HG03159 (cell line): ENCODE measurements around the gene LARGE2.

Experiments
- ATAC-seq: cut with Tn5 transposase; IDR thresholded peaks from one replicate; pipeline ENCODE4 v1.9.1; 2021; ENCODE audit warnings: mild to moderate bottlenecking, moderate library complexity; ENCODE audit not compliant: unreplicated experiment

The LARGE2 gene

GRCh38 chr11:45948356-45948755 lies 25.9 kb downstream of the LARGE2 start:
- ATAC-seq, result no peak

DNA sequence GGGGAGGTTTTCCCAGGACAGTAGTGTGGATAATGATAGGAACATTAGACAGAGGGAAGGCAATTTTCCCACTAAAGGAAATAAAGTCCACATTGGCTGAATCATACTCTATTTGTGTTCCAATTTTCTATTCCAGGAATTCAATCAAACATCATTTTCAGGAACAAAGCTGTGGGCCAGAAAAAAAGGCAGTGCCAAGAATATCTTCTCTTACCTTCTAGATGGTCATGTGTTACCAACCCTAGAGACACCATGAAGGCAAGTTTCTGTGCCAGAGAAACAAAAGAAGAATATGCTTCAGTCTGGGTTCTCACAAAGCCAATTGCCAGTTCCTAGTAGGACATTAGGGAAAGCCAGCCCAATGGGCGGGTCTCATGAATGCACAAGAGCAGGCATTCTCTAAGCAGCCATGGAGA lies 27.5 kb downstream of the LARGE2 start:
- ATAC-seq, result no peak

DNA sequence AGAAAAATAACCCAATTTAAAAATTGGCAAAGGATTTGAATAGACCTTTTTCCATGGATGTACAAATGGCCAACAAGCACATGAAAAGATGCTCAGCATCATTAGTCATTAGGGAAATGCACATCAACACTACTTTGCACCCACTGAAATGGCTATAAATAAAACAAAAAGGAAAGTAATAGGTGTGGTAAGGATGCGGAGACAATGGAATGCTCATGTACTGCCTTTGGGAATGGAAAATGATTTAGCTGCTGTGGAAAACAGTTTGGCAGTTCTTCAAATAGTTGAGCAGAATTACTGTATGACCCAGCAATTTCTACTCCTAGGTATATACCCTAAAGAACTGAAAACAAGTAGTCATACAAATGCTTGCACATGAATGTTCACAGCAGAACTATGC lies 37.4 kb downstream of the LARGE2 start:
- ATAC-seq, result no peak

- ATAC-seq, result no peak
These were observed 38.1 kb downstream of the LARGE2 start for GRCh38 chr11:45960387-45961095.

DNA sequence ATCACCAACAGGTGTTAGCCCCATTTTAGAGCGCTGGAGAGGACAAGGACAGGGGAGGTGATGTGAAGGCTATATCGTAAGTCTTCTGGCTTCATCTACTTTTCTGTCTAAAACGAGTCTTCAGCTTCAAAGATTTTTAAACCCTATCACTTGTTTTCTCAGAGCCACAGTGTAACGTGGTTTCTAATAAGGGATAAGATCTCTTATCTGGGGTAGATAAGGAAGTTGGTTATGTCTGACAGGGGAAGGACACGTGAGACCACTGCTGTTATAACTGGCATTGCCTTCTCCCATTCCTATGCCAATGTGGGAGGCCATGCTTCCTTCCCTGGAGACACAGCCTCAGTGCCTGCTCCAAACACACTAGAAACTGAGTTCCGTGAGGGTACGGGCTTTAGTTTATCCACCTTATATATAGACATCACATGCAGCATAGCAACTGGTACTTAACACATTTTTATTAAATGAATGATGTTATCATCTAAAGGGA lies 39.3 kb downstream of the LARGE2 start:
- no peak for ATAC-seq

- peak; percentile 62 for ATAC-seq
These were observed 42.5 kb downstream of the LARGE2 start for GRCh38 chr11:45964911-45965389.

- ATAC-seq, result no peak
These were observed 45.0 kb downstream of the LARGE2 start for GRCh38 chr11:45967506-45967905.

DNA sequence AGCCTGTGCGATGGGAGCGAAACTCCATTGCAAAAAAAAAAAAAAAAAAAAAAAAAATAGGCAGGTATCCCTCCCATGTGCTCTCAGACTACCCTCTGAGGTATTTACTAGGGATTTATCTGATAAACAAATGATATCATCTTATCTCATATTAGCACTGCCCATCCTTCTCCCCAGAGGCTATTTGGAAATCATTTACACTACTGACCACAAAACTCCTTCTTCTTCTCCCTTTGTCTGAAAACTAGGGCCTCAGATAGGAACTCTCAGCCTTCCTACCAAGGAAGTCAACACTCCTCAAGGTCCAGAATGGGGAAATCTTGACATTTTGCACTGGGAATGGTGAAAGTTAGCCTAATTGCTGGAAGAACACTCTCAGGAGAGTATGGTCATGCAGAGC lies 46.4 kb downstream of the LARGE2 start:
- no peak for ATAC-seq

GRCh38 chr11:45973601-45974000 lies 51.1 kb downstream of the LARGE2 start:
- ATAC-seq, result no peak

DNA sequence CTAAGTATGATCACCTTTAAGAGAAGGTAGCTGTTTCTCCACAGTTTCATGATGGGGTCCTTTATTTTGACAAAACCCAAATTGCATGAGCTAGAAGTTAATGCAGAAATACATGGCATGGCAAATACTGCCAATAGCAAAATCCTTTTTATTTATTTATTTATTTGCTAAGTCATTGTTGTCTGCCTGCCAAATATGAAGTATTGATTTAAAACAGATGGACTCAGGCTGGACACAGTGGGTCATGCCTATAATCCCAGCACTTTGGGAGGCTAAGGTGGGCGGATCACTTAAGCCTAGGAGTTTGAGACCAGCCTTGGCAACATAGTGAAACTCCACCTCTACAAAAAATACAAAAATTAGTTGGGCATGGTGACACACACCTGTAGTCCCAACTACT lies 52.4 kb downstream of the LARGE2 start:
- ATAC-seq, result no peak
